BE2C (cell line): ENCODE data around the gene ARHGAP22.
A peak's percentile ranks its signal among the peaks of the same experiment; 100 is the strongest.

Experiments
- DNase-seq: peaks from one replicate; pipeline ENCODE4 v3.0.0-alpha.2; 2020
- H3K27me3 ChIP-seq: fragments of 250-450 bp; sonication (Bioruptor Pico); 2 replicates; pipeline ENCODE4 v1.5.1; 2020; ENCODE audit warnings: mild to moderate bottlenecking
- H3K36me3 ChIP-seq: fragments of 250-450 bp; sonication (Bioruptor Pico); 2 replicates; pipeline ENCODE4 v1.5.1; 2020; ENCODE audit warnings: mild to moderate bottlenecking
- H3K4me1 ChIP-seq: fragments of 250-450 bp; sonication (Bioruptor Pico); 2 replicates; pipeline ENCODE4 v1.5.1; 2020
- H3K4me3 ChIP-seq: 2 replicates; pipeline ENCODE4 v1.5.1; 2011; ENCODE audit warnings: low read depth, low read length
- H3K9me3 ChIP-seq: fragments of 250-450 bp; sonication (Bioruptor Pico); 2 replicates; pipeline ENCODE4 v1.5.1; 2020
- TF ChIP-seq, protein P1 (sequence below): IDR thresholded peaks from 2 replicates; pipeline ENCODE4 v1.5.1; 2012; ENCODE audit warnings: mild to moderate bottlenecking, low read depth, low read length

ARHGAP22 gene

DNA sequence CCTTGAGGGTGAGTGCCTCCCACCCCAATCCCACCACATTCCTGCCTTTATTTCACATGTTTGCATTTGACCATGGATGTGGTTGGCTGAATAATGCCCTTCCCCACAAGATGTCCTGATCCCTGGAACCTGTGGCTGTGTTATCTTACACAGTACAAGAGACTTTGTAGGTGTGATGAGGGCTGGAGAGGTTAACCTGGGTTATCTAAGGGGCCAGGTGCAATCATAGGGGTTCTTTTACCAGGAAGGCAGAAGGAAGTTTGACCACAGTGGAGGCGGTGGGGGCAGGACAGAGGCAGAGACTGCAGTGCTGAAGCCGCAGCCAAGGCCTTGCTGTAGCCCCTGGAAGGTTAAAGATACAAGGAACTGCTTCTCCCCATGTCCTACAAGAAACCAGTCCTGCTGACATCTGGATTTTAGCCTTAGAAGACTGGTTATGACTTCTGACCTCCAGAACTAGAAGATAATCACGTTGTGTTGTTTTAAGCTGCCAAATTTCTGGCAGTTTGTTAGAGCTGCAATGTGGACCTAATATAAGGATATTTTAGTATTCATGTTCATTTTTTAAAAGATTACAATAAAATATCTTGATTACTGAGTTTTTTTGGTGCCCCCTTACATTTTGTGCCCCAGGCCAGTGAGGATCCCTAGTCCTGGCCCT is 136.6 kb downstream of the ARHGAP22 start:
- Histone ChIP-seq H3K36me3 (no peaks in the 10 kb centered on the region), H3K27me3 (peaks cover 8% of the 10 kb centered on the region), H3K4me1 (peaks cover 12% of the 10 kb centered on the region), H3K9me3 (no peaks in the 10 kb centered on the region), H3K4me3 (no peak overlapping the region)
- TF ChIP-seq, protein P1, sequence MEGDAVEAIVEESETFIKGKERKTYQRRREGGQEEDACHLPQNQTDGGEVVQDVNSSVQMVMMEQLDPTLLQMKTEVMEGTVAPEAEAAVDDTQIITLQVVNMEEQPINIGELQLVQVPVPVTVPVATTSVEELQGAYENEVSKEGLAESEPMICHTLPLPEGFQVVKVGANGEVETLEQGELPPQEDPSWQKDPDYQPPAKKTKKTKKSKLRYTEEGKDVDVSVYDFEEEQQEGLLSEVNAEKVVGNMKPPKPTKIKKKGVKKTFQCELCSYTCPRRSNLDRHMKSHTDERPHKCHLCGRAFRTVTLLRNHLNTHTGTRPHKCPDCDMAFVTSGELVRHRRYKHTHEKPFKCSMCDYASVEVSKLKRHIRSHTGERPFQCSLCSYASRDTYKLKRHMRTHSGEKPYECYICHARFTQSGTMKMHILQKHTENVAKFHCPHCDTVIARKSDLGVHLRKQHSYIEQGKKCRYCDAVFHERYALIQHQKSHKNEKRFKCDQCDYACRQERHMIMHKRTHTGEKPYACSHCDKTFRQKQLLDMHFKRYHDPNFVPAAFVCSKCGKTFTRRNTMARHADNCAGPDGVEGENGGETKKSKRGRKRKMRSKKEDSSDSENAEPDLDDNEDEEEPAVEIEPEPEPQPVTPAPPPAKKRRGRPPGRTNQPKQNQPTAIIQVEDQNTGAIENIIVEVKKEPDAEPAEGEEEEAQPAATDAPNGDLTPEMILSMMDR = no peak
- no peak for DNase-seq

DNA sequence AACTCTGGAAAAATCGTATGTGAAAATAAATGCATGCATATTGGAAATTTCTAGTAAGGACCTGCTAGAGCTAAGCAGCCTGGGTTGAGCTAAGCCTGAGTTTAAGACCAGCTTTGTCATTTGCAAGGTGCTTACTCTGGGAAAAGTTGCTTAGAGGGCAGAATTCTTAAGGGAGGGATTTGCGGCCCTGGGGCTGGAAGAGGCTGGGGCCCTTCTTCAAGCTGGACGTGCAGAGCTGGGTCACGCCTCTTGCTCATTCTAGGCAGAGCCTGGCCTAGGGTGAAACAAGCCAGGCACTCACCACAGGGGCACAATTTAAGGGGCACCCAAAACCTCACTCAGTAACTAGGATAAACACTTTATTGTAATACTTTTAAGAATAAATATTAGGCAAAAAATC is 137.2 kb downstream of the ARHGAP22 start:
- Histone ChIP-seq H3K4me3 (no peak overlapping the region), H3K36me3 (no peaks in the 10 kb centered on the region), H3K27me3 (peaks cover 8% of the 10 kb centered on the region), H3K9me3 (no peaks in the 10 kb centered on the region), H3K4me1 (peaks cover 12% of the 10 kb centered on the region)
- TF ChIP-seq, protein P1 = no peak
- no peak for DNase-seq

DNA sequence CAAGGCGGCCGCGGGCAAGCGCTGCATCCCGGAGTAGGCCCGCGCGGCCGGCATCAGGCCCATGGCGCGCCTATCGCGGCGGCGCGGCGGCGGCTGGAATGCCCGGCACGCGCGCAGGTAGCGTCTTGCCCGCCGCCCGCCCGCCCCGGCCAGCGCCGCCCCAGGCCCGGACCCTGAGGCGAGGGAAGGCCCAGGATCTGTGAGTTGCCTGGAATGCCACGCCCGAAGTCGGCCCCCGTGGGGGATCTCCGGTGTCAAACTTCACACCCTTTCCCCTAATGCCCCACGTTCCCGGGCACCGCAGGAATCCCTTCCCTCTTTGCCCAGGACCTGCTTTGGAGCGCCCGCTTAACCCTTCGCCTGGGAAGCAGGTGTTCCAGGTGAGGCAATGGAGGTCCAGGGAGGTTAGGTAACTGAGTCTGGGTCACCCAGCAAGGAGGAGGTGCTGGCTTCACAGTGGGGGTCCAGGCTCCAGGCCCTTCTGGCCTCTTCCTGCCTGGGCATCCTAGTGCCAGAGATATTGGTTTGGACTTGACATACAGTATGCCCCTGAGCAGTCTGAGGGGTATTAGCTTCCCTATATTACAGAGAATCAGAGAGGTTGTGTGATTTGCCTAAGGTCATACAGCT is 138.1 kb downstream of the ARHGAP22 start:
- DNase-seq = no peak
- H3K4me3 ChIP-seq = no peak overlapping the region
- H3K9me3 ChIP-seq = no peaks in the 10 kb centered on the region
- H3K36me3 ChIP-seq = no peaks in the 10 kb centered on the region
- peaks cover 12% of the 10 kb centered on the region for H3K4me1 ChIP-seq
- peaks cover 8% of the 10 kb centered on the region for H3K27me3 ChIP-seq
- TF ChIP-seq, protein P1 = no peak

DNA sequence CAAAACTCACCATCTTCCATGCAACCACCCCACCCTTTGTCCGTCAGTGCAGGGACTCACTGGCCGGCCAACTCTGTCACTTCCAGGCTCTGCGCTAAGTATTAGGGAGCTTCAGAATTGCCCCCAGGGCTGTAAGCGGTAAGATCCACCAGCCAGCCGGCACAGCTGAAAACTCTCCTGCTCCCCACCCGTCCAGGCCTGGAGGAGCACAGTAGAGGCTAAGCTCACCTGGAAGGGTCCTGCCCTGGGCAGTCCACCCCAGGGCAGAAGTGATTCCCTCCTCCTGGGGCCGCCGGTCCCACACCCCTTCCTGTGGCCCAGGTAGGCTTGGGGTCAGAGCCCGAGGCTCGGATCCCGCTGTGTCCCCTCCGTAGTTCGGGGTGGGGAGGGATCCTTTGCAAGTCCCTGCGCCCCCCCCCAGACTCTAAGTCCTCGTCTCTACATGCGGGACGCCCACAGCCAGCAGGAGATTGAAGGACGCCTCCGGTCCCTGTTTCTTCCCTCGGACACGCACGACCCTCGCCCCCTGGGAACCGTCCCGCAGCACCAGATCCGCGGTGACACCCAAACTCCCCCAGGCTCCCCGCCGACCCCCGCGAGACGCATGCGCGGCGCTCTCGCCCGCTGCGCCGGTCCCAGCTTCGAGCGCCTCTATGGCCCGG is 138.9 kb downstream of the ARHGAP22 start:
- Histone ChIP-seq H3K9me3 (no peaks in the 10 kb centered on the region), H3K4me1 (peaks cover 12% of the 10 kb centered on the region), H3K36me3 (no peaks in the 10 kb centered on the region), H3K4me3 (no peak overlapping the region), H3K27me3 (peaks cover 8% of the 10 kb centered on the region)
- TF ChIP-seq, protein P1 = no peak
- DNase-seq = peak; percentile 24

DNA sequence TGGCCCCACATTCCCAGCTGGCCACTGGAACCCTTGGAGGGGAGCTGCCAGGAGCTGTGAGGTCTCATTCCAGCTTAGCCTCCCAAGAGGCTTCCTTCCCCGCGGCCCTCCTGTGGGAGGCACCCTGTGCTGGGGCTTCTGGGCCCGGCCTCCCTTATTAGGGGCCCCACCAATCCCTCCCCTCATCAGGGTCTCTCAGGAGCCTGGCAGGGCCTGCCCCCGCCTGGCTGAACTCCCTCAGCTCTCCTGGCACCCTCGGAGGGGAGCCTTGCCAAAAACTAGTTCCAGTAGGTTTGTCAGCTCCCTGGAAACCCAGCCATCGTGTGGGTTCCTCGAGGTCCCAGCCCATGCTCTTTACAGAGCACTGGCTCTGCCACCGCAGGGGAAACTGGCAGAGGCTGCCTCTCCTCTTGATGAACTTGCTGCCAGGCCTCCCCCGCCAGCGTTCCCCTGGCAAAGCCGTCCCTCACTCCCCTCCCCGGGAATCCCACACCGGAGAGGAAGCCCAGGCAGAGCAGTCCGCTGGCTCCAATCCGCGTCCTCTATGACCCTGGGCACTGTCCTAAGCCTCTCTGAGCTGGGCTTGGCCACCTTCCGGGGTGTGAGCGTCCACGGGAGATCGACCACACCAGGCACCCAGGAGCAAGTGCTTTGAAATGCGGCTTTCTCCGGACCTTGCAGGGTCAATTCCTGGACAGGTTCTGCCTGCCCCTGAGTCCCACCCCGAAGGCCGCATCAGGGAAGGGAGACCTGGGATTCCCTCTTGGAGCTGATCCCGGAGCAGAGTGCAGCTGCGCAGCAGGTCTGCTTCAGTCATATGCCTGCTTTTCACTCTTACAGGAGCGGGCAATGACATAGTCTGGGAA is 139.8 kb downstream of the ARHGAP22 start:
- Histone ChIP-seq H3K27me3 (peaks cover 8% of the 10 kb centered on the region), H3K36me3 (no peaks in the 10 kb centered on the region), H3K9me3 (no peaks in the 10 kb centered on the region), H3K4me1 (peaks cover 8% of the 10 kb centered on the region), H3K4me3 (no peak overlapping the region)
- DNase-seq = peak; percentile 13
- TF ChIP-seq, protein P1 = no peak
